ENCODE data around the gene HARS1.

- TF ChIP-seq PRDM15 (CRISPR knock-in tag; IDR thresholded peaks at IDR 0.05): no peak
- no peak for TF ChIP-seq CTCF (IDR thresholded peaks at IDR 0.05)
- no peak for TF ChIP-seq TEAD4 (CRISPR knock-in tag; IDR thresholded peaks at IDR 0.05)
- TF ChIP-seq MLX (CRISPR knock-in tag; IDR thresholded peaks at IDR 0.05): no peak
- no peak for TF ChIP-seq ETV6 (CRISPR knock-in tag; IDR thresholded peaks at IDR 0.05)
- TF ChIP-seq E2F4 (CRISPR knock-in tag; IDR thresholded peaks at IDR 0.05; ENCODE audit: borderline replicate concordance, low read depth): no peak
- TF ChIP-seq RELA (CRISPR knock-in tag; IDR thresholded peaks at IDR 0.05; ENCODE audit: borderline replicate concordance): no peak
These were observed 22.5 kb upstream of the HARS1 start for GRCh38 chr5:140713562-140714094.
